K562 (cell line): ENCODE data around the gene NXN. TPM values are rescaled to one million over a fixed set of nuclear protein-coding genes. Genes with fewer than 3 reads are reported as not detected.

Source experiments
- ARID4B ChIP-seq: sonication (generic); formaldehyde crosslinking; IDR thresholded peaks from 2 replicates; pipeline ENCODE4 v1.8.0; 2022; ENCODE audit warnings: mild to moderate bottlenecking, missing genetic modification reagents
- CBX3 ChIP-seq, 2 experiments: IDR thresholded peaks; 1 replicate in 1 of 2; 2 replicates in 1 of 2; pipeline ENCODE4 v1.6.1; 2012; ENCODE audit warnings: inconsistent platforms in 2 of 2, low read length in 2 of 2, borderline replicate concordance in 1 of 2, control low read depth in 1 of 2
- CHD1 ChIP-seq: fragments of 200-600 bp; sonication (generic); IDR thresholded peaks from one replicate; pipeline ENCODE4 v1.6.1; 2012; ENCODE audit warnings: mild to moderate bottlenecking, moderate library complexity, low read length, inconsistent platforms
- CTCF ChIP-seq, 3 experiments: IDR thresholded peaks in 2 of 3; conservative IDR thresholded peaks in 1 of 3; 2 replicates each; pipeline ENCODE4 v1.5.1; 2011 to 2012; ENCODE audit warnings: low read length in 3 of 3, mild to moderate bottlenecking in 3 of 3, control low read depth in 2 of 3, improper control_type of control experiment in 1 of 3, inconsistent platforms in 1 of 3, low read depth in 1 of 3, mixed read lengths in 1 of 3, moderate library complexity in 1 of 3; ENCODE audit not compliant: insufficient read depth in 2 of 3
- GABPB1 ChIP-seq: sonication (generic); formaldehyde crosslinking; IDR thresholded peaks from 2 replicates; pipeline ENCODE4 v1.8.0; 2022; ENCODE audit warnings: mild to moderate bottlenecking, missing genetic modification reagents
- NEUROD1 ChIP-seq: fragments of 150-350 bp; IDR thresholded peaks from 2 replicates; pipeline ENCODE4 v1.6.1; 2014; ENCODE audit warnings: borderline replicate concordance, low read length, low read depth; ENCODE audit not compliant: partially characterized antibody
- NR3C1 ChIP-seq: sonication (generic); formaldehyde crosslinking; IDR thresholded peaks from 2 replicates; pipeline ENCODE4 v1.8.1; 2022; ENCODE audit warnings: missing genetic modification reagents
- RAD21 ChIP-seq, 2 experiments: fragments of 250-450 bp in 1 of 2; fragments of 450-650 bp in 1 of 2; sonication (Bioruptor Pico) in 1 of 2; formaldehyde crosslinking in 1 of 2; IDR thresholded peaks in 1 of 2; conservative IDR thresholded peaks in 1 of 2; 2 replicates each; pipeline versions ENCODE4 v1.4.0 to v1.8.0; 2020 to 2022; ENCODE audit warnings: mild to moderate bottlenecking in 2 of 2, moderate library complexity in 1 of 2
- SRF ChIP-seq, 2 experiments: fragments of 250-450, 450-650 bp in 1 of 2; sonication (Bioruptor Pico) in 1 of 2; sonication (generic) in 1 of 2; formaldehyde crosslinking; IDR thresholded peaks; 2 replicates each; pipeline versions ENCODE4 v1.5.0 to v1.5.1; 2020 to 2022; ENCODE audit warnings: mild to moderate bottlenecking in 1 of 2, missing genetic modification reagents in 1 of 2
- ZKSCAN1 ChIP-seq: fragments of 150-350 bp; IDR thresholded peaks from 2 replicates; pipeline ENCODE4 v1.6.1; 2016; ENCODE audit warnings: low read depth, low read length
- ZNF253 ChIP-seq: fragments of 250-450 bp; sonication (Bioruptor Pico); conservative IDR thresholded peaks from 2 replicates; pipeline ENCODE4 v1.6.1; 2021; ENCODE audit warnings: mild to moderate bottlenecking
- ZNF282 ChIP-seq: sonication (generic); formaldehyde crosslinking; IDR thresholded peaks from 2 replicates; pipeline ENCODE4 v1.8.1; 2023; ENCODE audit warnings: missing genetic modification reagents
- polyA plus RNA-seq, 8 experiments: library from polyadenylated mRNA; depleted of rRNA in 4 of 8; stranded (reverse) in 5 of 8; unstranded in 3 of 8; fragments of >200 nt; fragmentation: Nextera tagmentation in 2 of 8; fragmentation: Illumina TruSeq in 1 of 8; extraction: Ambion mirVana in 2 of 8; extraction: Trizol in 1 of 8; gene quantifications; 2 replicates each; pipeline versions ENCODE4 v1.2.1 to v1.2.3, GENCODE V29; 2011 to 2014; ENCODE audit warnings: inconsistent platforms in 1 of 8, missing spikeins in 1 of 8
- total RNA-seq, 7 experiments: library from RNA; depleted of rRNA in 6 of 7; stranded (reverse); fragments of >200 nt in 6 of 7; fragmentation: Illumina TruSeq in 2 of 7; extraction: Trizol in 2 of 7; gene quantifications; 2 replicates each; pipeline versions ENCODE4 v1.2.1 to v1.2.3, GENCODE V29; 2011 to 2021; ENCODE audit warnings: low replicate concordance in 1 of 7

The NXN gene
- total and polyA plus RNA-seq, 9 of the 15 experiments (the other 6 are each of a cell fraction or from before 2014, with no cell fraction given), result 0.08 to 0.39 (median 0.29) TPM; not detected in 5

- TF ChIP-seq ARID4B (CRISPR knock-in tag), result no peak
- TF ChIP-seq NEUROD1, result no peak
- TF ChIP-seq NR3C1 (CRISPR knock-in tag), result no peak
- no peak for TF ChIP-seq ZNF282 (CRISPR knock-in tag)
- TF ChIP-seq GABPB1 (CRISPR knock-in tag), result no peak
- TF ChIP-seq CHD1, result no peak
- no peak for TF ChIP-seq ZNF253 (CRISPR knock-in tag)
- no peak for TF ChIP-seq CBX3 (IDR thresholded peaks at IDR 0.05; ENCODE audit: borderline replicate concordance in 1 of 2, low read length in 2 of 2)
- no peak for TF ChIP-seq SRF (CRISPR knock-in tag; IDR thresholded peaks at IDR 0.05)
- no peak for TF ChIP-seq ZKSCAN1
- TF ChIP-seq CTCF (IDR thresholded peaks at IDR 0.05 in 2 of 3, conservative IDR thresholded peaks at IDR 0.05 in 1 of 3; ENCODE audit: insufficient read depth in 2 of 3, low read depth in 1 of 3, low read length in 3 of 3), result peak; percentile 69 to 82 (median 74)
- peak; percentile 66 to 72 for TF ChIP-seq RAD21 (CRISPR knock-in tag; conservative IDR thresholded peaks at IDR 0.05 in 1 of 2, IDR thresholded peaks at IDR 0.05 in 1 of 2)
These were observed 1.1 kb upstream of the NXN start (continued) for GRCh38 chr17:980406-981291.
